OCI-M2 (cell line): Measurements from ENCODE around the gene JSRP1.

Source experiments
- DNase-seq: peaks from one replicate; lab custom pipeline; 2025; ENCODE audit not compliant: unreplicated experiment; lab: John Stamatoyannopoulos, UW

Gene JSRP1

DNA sequence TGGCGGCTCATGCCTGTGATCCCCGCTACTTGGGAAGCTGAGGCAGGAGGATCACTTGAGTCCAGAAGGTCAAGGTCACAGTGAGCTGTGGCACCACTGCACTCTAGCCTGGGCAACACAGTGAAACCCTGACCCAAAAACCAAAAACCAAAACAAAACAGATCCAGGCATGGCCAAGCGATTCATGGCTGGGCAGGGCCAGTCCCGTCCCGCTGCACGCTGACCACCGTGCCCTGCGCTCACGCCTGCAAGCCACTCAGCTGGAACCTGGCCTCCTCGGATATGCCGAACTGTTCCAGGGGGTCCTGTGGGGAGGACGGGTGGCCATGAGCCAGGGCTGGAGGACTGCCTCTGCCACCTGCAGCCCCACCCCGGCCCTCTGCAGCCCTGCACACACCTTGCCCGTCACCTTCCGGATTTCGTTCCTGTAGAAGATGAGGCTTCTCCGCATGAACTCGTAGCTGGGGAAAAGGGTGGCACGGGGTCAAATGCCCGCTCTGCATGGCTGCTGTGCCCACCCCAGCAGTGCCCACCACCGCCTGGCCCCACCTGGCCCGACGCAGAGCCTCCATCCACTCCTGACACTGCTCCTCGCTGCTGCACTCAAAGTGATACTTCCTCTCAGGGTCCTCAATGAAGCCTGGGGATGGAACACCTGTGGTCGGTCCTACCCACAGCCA, 22.5 kb downstream of the JSRP1 start:
- no peak for DNase-seq

DNA sequence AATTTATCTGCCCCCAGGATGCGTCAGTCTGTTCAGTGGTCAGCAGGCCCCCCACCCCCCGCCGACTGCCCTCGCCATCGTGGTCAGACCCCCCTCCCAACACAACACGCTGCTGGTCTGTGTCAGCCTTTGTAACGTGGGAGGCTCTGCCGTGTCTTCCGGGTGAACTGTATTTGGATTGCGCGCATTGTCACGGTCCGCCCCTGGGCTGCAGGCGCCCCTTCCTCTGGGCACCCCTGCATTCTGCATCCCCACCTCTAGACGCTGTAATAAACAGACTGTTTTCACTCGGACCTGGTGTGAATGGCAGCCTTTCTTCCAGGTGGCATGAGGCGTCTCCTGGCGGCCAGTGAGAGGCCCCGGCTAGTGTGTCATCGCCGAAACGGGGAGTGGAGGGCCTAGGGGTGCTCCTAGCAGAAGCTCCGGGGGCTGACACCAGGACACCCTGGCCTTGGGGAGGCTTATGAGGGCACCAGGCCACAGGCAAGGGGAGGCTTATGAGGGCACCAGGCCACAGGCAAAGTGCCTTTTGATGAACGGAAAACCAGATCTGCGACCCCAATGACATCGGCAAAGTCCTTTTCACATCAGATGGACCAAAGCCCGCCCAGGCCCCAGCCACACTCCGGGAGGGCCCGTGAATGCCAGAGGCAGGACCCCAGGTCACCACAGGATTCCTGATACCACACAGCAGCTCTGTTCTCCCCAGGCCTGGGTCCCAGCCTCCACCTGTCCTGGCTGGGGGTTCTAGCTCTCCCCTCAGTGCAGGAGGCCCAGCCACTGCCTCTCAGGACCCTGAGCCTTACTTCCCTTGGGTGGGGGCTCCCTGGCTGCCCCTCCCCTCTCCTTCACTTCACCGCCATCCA, 23.7 kb downstream of the JSRP1 start:
- no peak for DNase-seq

DNA sequence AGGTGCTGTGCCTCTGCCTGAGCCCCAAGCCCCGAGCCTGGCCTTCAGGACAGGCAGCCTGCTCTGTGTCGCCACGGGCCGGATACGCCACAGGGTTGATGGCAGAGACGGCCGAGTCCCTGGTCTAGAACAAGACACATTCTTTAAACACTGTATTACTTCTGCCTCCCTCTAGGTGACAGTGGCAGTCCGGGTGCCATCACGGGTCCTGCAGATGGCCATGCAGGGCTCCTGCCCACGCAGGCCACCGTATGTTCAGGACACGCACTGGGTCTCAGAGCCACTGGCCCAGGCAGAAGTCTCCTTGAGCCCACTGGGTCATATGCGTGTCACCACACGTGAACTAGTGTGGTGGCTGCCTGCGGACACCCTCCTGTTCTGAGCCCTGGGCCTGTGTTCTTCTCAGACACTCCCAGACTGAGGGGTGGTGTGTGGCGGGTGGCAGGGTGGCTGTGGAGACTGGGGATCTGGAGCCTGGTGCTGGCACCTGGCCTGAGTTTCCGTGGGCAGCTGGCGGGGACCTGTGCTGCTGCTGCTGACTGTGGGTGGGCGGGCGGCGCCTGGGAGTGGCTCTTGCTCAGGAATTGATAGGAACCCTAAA, 24.5 kb downstream of the JSRP1 start:
- no peak for DNase-seq

DNA sequence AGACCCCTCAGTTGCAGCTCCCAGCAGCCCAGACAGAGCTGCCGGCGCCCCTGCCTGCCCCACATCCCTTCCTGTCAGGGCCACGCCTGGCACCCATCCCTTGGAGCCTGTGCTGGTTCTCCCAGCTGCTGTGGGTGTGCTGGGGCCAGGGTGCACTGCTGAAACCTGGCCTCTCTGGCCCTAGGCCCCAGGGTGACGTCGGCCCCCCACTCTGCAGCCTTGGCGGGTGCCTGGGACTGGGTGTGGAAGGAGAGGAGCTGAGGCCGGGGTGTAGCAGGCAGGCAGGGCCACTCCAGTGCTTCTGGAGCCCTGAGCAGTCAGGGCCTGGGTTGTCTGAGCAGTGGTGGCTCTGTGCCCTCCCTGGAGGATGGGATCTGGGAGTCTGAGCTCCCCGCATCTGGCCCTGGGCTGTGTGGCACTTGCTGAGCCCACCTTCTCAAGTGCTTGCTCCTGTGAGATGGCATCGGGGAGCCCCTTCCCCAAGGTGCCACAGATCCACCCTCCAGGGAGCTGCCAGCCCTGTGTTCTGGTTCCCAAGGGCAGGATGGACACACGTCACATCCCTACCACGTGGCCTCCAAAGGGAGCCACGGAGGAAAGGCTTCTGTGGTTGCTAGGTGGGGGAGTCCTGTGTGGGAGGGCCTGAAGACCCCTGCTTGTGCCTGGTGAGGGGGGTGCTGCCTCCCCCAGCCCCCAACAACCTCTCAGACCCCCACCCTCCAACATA, 25.2 kb downstream of the JSRP1 start:
- DNase-seq = no peak

DNA sequence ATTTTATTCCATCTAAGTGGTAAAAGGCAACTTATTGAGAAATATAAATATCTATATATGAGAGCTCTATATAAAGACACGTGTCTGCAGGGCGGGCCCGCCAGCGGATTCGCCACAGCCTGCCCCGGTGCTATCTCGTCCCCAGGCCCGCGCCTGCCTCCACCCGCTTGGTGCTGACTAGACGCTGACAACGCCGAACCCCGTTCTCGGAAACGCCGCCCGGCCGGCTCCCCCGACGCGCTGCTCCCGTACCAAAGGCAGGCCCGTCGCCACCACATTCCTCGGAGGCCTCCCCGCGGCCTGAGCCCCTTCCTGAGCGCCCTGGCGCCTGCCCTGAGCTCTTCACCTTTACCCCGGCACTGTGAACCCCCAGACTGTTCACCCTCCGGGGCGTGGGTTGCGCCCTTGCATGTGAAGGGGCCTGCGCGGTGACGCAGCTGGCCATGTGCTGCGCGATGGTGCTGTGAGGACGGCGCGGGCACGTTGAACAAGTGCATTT, 26.1 kb downstream of the JSRP1 start:
- no peak for DNase-seq

DNA sequence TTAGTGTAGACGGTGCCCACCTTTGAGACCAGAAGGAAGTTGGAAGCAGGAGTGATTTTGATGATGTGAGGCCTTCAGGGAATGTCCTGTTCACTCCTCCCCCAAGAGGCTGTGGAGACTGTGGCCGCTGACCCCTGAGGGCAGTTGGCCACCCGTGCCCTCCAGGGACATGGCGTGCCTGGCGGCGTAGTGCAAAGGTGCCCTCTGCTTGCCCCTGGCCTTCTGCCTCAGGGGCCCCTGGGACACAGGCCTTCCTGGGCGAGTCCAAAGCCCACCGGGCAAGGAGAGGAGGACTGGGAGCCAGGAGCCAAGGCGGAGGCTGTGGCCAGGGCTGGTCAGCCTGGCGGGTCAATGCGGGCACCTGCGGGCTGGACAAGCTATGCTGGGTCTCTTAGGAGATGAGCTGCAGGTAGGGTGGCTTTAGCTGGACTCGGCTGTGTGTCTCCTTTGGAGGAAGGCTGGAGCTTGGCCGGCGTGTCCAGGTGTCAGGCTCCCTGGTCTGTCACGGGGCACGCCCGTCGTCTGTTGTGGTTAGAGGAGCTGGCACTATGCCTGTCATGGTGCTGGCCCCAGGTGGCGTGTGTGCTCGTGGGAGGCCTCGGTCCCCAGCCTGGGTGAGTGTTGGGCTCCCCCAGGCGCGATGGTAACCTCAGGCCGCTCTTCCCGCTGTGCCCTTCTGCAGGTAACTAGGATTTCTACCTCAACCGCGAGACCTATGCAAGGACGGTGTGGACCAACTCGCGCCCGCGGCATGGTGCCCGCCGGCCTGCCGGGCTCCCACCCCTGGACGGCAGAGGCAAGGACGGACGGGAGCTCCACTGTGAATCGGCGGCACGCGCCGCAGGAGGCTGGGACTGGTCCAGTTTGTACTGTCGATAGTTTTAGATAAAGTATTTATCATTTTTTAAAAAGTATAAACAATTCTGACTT, 26.8 kb downstream of the JSRP1 start:
- DNase-seq = no peak

DNA sequence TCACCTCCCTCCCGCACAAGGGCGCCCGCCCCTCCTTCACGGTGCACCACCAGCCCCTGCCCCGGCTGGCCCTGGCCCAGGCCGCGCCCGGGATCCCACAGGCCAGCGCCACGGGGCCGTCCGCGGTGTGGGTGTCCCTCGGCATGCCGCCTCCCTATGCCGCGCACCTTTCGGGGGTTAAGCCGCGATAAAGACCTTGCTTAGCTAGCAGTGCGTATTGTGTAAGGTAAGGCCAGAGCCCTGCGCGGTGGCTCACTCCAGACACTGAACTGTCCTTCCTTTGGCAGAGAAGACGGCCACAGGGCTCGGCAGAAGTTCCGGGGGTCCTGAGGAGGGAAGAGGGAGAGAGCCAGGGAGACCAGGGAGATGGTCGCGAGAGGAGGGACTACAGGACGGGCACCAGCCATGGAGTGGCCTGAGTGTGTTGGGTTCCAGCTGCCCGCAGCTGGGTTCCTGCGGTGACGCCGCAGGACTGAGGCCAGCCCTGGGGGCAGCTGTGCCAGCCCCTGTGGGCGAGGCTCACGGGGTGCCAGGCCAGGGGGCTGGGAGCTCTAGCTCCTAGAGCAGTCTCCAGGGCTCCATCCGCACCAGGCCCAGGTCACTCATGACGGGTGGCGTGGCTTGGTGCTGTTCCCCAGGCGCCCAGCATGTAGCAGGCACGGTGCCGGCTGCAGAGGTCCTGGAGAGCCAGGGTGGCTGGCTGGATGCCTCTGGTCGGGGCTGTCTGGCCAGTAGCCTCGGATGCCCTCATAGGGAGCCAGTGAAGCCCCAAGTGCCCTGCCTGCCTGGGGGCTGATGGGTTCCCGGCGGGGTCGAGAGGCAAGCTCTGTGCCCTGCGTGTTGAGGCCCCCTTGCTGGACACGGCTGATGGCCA, 27.8 kb downstream of the JSRP1 start:
- DNase-seq = no peak

DNA sequence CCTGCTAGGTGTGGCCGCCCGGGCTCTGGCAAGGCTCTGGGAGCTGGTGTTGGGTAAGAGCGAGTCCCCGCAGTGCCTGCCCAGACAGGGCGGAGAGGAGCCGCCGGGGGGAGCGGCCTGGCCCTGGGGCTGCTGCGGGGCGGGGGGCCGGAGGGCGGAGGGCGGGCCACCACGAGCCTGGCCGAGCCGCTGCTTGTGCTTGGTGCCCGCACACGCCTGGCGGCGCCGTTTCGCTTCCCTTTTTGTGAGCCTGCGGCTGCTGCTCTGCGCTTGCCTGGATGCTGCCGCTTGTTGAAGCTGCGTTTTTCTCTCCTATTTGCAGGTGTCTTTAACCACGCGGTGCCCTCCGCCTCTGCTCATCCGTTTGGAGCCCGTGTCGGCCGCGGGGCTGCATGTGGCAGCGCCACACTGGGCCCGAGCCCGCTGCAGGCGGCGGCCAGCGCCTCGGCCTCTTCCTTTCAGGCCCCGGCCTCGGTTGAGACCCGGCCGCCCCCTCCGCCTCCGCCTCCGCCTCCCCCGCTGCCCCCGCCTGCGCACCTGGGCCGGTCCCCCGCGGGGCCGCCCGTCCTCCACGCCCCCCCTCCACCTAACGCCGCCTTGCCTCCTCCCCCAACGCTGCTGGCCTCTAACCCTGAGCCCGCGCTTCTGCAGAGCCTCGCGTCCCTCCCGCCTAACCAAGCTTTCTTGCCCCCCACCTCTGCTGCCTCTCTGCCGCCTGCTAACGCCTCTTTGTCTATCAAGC, 28.6 kb downstream of the JSRP1 start:
- DNase-seq = no peak

DNA sequence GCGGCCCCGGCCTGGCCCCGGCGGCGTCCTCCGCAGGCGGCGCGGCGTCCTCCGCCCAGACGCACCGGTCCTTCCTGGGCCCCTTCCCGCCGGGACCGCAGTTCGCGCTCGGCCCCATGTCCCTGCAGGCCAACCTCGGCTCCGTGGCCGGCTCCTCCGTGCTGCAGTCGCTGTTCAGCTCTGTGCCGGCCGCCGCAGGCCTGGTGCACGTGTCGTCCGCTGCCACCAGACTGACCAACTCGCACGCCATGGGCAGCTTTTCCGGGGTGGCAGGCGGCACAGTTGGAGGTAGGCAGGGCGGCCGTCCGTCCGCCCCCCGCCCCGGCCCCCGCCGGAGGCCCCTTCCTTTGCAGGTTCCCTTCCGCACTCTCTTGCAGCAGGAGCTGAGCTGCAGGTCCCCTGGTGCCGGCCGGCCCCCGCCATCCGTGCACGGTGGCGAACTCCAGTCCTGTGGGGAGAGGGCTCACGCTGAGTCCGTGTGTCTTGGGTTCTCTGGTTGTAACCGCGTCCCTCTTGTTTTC, 29.3 kb downstream of the JSRP1 start:
- DNase-seq = no peak

DNA sequence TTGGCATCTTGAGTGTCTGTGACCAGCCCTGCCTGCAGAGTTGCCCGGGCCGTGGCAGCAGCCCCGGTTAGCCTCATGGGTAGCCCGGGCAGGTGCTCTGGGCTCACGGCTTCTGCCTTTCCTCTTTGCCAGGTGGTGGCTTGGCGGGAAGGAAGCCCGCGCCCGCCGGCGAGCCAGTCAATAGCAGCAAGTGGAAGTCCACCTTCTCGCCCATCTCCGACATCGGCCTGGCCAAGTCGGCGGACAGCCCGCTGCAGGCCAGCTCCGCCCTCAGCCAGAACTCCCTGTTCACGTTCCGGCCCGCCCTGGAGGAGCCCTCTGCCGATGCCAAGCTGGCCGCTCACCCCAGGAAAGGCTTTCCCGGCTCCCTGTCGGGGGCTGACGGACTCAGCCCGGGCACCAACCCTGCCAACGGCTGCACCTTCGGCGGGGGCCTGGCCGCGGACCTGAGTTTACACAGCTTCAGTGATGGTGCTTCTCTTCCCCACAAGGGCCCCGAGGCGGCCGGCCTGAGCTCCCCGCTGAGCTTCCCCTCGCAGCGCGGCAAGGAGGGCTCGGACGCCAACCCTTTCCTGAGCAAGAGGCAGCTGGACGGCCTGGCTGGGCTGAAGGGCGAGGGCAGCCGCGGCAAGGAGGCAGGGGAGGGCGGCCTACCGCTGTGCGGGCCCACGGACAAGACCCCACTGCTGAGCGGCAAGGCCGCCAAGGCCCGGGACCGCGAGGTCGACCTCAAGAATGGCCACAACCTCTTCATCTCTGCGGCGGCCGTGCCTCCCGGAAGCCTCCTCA, 30.0 kb downstream of the JSRP1 start:
- no peak for DNase-seq

DNA sequence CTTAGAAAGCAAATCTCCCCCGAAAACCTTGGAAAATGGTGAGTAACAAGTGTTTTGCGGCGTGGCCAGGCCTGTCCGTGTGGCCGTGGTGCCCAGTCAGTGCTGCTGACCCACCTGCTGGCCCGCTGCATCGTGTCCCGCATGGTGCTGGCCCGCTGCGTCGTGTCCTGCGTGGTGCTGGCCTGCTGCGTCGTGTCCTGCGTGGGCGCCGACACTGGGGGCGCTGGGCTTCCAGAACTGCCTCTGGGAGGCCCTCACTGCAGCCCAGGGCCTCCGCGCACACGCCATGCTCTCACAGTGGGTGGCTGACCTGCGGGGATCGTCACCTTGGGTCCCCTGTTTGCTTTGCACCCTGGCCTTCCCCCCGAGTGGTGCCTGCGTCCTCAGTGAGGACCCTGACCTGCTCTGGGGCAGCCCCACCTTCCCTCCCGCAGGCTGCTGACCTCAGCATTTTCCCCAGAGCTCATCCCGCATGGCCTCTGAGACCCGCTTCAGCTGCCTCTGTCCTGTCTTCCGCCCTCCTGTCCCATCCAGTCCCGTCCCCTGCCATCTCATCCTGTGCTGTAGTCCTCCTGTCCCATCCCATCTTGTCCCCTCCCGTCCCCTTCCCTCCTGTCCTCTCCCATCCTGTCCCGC, 30.7 kb downstream of the JSRP1 start:
- no peak for DNase-seq

DNA sequence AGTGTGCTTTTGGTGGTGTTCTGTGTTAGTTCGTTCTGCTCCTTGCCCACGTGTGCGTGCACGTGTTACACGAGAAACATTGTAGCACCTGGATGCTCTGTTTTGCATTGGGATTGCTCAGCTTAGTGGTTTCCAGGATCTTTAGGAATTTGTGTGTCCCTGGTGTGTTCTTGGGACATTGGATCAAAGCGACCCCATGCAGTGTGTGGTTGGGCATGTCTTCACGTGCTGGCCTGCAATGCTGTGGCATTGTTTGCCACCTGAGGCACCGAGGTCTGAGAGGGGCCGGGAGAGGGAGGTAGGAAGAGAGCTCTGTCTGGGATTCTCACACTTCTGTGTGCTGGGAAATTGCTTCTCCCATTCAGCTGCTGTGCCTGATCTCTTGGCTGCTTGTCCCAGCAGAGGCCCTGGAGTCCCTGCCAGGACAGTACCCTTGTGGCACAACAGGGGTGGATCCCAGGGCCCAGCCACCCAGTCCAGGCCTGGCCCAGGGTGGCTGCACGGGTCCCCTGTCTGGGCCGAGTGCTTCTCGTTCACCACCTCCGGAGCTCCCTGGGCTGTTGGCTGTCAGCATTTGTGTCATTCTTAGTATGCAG, 31.4 kb downstream of the JSRP1 start:
- DNase-seq = no peak

DNA sequence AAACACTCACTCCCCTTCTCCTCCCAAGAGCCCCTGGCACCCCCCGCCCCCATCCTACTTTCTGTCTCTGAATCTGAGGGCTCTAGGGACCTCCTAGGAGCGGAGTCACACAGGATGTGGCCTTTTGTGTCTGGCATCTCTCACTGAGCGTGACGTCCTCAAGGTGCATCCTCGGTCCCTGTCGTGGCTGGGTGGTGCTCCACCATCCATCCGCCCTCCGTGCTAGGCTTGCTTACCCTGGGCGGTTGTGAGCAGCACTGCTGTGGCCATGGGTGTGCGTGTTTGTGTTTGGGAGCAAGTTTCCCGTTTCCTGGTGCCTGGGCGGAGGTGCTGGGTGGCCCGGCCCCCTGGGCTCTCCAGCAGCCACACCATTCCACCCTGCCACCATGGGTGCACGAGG, 32.3 kb downstream of the JSRP1 start:
- DNase-seq = no peak

DNA sequence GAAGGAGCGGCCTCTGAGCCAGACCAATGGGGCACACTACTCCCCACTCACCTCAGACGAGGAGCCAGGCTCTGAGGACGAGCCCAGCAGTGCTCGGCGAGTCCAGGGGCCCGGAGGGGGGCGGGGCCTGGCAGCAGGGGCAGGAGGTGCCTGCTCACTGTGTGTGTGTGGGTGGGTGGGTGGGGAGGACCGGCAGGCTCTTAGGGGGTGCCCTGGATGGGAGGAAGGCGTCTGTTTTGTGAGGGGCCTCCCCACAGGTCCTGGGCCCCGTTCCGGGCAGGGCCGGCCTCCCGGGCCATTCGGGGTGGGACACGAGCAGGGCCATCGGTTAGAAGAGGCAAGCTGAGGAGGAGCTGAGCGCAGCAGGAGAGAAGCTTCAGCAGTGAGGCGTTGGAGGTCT, 32.8 kb downstream of the JSRP1 start:
- DNase-seq = no peak

DNA sequence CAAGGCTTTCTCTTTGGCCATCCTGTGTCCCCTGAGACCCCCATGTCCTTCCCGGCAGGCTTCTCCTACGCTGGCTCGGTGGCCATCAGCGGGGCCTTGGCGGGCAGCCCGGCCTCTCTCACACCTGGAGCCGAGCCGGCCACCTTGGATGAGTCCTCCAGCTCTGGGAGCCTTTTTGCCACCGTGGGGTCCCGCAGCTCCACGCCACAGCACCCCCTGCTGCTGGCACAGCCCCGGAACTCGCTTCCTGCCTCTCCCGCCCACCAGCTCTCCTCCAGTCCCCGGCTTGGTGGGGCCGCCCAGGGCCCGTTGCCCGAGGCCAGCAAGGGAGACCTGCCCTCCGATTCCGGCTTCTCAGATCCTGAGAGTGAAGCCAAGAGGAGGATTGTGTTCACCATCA, 34.3 kb downstream of the JSRP1 start:
- DNase-seq = no peak

DNA sequence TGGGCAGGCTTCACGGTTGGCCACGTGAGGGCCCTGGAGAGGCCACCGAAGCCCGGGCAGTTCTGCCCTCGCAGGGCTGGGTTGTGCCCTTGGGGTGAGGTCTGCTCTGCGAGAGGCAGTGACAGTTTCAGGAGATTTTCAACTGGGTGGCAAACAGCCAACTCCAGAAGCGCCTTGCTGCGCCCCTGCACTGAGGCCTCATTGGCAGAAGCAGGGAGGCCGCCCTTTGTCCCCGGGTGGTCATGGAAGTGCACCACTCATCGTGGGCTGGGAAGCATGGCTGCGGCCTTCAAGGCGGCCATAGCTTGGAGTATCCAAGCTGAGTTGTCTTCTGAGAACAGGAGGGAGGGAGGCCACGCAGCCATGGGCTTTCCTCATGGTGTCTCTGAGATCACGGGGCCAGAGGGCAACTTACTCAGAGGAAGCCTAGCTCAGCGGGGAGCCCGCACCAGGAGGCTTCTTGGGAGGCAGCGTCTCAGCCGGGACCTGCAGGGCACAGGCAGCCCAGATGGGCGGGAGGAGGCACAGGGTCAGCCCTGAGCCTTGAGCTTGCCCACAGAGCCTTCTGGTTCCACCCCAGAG, 34.9 kb downstream of the JSRP1 start:
- no peak for DNase-seq
